PC-9 (cell line): ENCODE measurements around the gene ZNF630. TPM values are rescaled to one million over a fixed set of nuclear protein-coding genes. Genes with fewer than 3 reads are reported as not detected.
A peak's percentile ranks its signal among the peaks of the same experiment; 100 is the strongest.
"Not testable (repeated sequence)": the region's sequence is repeated elsewhere in the genome, so short reads cannot be mapped to it uniquely, and the experiment has no call there.

ENCODE experiments used
- BruUV-seq: library from RNA; stranded (reverse); fragments of 400-500 nt; replicated peaks from 2 replicates; lab custom pipeline; 2021; lab: Mats Ljungman, UMichigan
- CTCF ChIA-PET: fragments of 300-600 bp; sonication (Branson Sonifier 250); formaldehyde crosslinking; loops from one replicate; lab custom pipeline; 2022; ENCODE audit warnings: antibody characterized with exemption; lab: Charles Lee
- POLR2A ChIA-PET: fragments of 300-600 bp; sonication (Branson Sonifier 250); formaldehyde crosslinking; loops from one replicate; lab custom pipeline; 2022; ENCODE audit warnings: antibody characterized with exemption; ENCODE audit not compliant: unreplicated experiment; lab: Charles Lee
- DNase-seq, 2 experiments: peaks; one replicate each; pipeline versions ENCODE4 v3.0.0 to v3.0.0-alpha.2; 2015 to 2022; ENCODE audit warnings: mixed read lengths in 1 of 2
- H2AFZ ChIP-seq: fragments of 200-600 bp; sonication (generic); 2 replicates; pipeline ENCODE4 v1.8.1; 2017; ENCODE audit warnings: antibody characterized with exemption
- H3F3A ChIP-seq: fragments of 200-600 bp; sonication (generic); 2 replicates; pipeline ENCODE4 v1.8.1; 2017; ENCODE audit warnings: antibody characterized with exemption, mild to moderate bottlenecking, low read depth; ENCODE audit not compliant: insufficient read depth
- H3K27ac ChIP-seq: fragments of 200-600 bp; sonication (generic); 2 replicates; pipeline ENCODE4 v1.6.1; 2016; ENCODE audit warnings: mixed run types
- H3K27me3 ChIP-seq: fragments of 200-600 bp; sonication (generic); 2 replicates; pipeline ENCODE4 v1.6.1; 2016; ENCODE audit warnings: low read depth, mixed run types; ENCODE audit not compliant: insufficient read depth
- H3K36me3 ChIP-seq: fragments of 200-600 bp; sonication (generic); 2 replicates; pipeline ENCODE4 v1.6.1; 2016; ENCODE audit warnings: low read depth, mixed run types
- H3K4me1 ChIP-seq: fragments of 200-600 bp; sonication (generic); replicated peaks from 2 replicates; pipeline ENCODE4 v1.6.1; 2016; ENCODE audit warnings: mixed run types; ENCODE audit not compliant: insufficient read depth
- H3K4me2 ChIP-seq: fragments of 200-600 bp; sonication (generic); 2 replicates; pipeline ENCODE4 v1.6.1; 2017; ENCODE audit warnings: mixed run types
- H3K4me3 ChIP-seq: fragments of 200-600 bp; sonication (generic); 2 replicates; pipeline ENCODE4 v1.6.1; 2016; ENCODE audit warnings: mixed run types
- H3K79me2 ChIP-seq: fragments of 200-600 bp; sonication (generic); 2 replicates; pipeline ENCODE4 v1.6.1; 2017; ENCODE audit warnings: low read depth, mixed run types
- H3K9me2 ChIP-seq: fragments of 200-600 bp; sonication (generic); 2 replicates; pipeline ENCODE4 v1.8.1; 2017; ENCODE audit warnings: mild to moderate bottlenecking; ENCODE audit not compliant: insufficient read depth
- H3K9me3 ChIP-seq: fragments of 200-600 bp; sonication (generic); 2 replicates; pipeline ENCODE4 v1.8.1; 2016; ENCODE audit warnings: low read depth; ENCODE audit not compliant: insufficient read depth
- H4K20me1 ChIP-seq: fragments of 200-600 bp; sonication (generic); 2 replicates; pipeline ENCODE4 v1.8.1; 2017; ENCODE audit not compliant: insufficient read depth
- EZH2 ChIP-seq: fragments of 200-600 bp; sonication (generic); IDR thresholded peaks from 2 replicates; pipeline ENCODE4 v1.8.0; 2017; ENCODE audit warnings: antibody characterized with exemption, low read depth
- intact Hi-C: fragments of 100-400 bp; cut with micrococcal nuclease; formaldehyde crosslinking; loops from one replicate; pipeline ENCODE4 v1.10.0; 2022; ENCODE audit not compliant: unreplicated experiment
- total RNA-seq: library from RNA; stranded (reverse); gene quantifications from 2 replicates; pipeline ENCODE4 v1.2.3, GENCODE V29; 2021
- TF ChIP-seq, protein P1 (sequence below): fragments of 200-600 bp; sonication (generic); conservative IDR thresholded peaks from 2 replicates; pipeline ENCODE4 v1.6.1; 2017; ENCODE audit warnings: mixed run types, antibody characterized with exemption, mild to moderate bottlenecking, moderate library complexity

The ZNF630 gene
- total RNA-seq, 1 experiment from 2014 or later = 3.0 TPM

- TF ChIP-seq, protein P1, sequence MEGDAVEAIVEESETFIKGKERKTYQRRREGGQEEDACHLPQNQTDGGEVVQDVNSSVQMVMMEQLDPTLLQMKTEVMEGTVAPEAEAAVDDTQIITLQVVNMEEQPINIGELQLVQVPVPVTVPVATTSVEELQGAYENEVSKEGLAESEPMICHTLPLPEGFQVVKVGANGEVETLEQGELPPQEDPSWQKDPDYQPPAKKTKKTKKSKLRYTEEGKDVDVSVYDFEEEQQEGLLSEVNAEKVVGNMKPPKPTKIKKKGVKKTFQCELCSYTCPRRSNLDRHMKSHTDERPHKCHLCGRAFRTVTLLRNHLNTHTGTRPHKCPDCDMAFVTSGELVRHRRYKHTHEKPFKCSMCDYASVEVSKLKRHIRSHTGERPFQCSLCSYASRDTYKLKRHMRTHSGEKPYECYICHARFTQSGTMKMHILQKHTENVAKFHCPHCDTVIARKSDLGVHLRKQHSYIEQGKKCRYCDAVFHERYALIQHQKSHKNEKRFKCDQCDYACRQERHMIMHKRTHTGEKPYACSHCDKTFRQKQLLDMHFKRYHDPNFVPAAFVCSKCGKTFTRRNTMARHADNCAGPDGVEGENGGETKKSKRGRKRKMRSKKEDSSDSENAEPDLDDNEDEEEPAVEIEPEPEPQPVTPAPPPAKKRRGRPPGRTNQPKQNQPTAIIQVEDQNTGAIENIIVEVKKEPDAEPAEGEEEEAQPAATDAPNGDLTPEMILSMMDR = no peak
- no peak for TF ChIP-seq EZH2
- Histone ChIP-seq H3F3A (no peaks in the 10 kb centered on the region), H3K9me3 (no peaks in the 10 kb centered on the region), H3K4me2 (no peak overlapping the region), H3K27ac (no peak overlapping the region), H2AFZ (no peak overlapping the region), H3K79me2 (no peaks in the 10 kb centered on the region), H3K4me1 (no peaks in the 10 kb centered on the region), H4K20me1 (no peaks in the 10 kb centered on the region), H3K4me3 (no peak overlapping the region), H3K9me2 (no peaks in the 10 kb centered on the region), H3K36me3 (no peaks in the 10 kb centered on the region), H3K27me3 (no peaks in the 10 kb centered on the region)
- DNase-seq = no peak
- CTCF ChIA-PET = no interaction called here
- intact Hi-C loops = loop anchor here (5.0 to 10.0 kb wide), 2 partner anchors 185 to 358 kb away; partner anchors contain the start of gene ZNF81
- no TSS peak for BruUV-seq
- POLR2A ChIA-PET = no interaction called here
These were observed 48.7 kb downstream of the ZNF630 start for GRCh38 chrX:48022738-48023137.

- CTCF ChIA-PET = no interaction called here
- no peaks in the 10 kb centered on the region for H4K20me1 ChIP-seq
- no TSS peak for BruUV-seq
- POLR2A ChIA-PET = no interaction called here
- TF ChIP-seq, protein P1 = no peak
- no peak for TF ChIP-seq EZH2
- H3K27me3 ChIP-seq = no peaks in the 10 kb centered on the region
- H3K79me2 ChIP-seq = no peaks in the 10 kb centered on the region
- intact Hi-C loops = loop anchor here (5.0 to 10.0 kb wide), 2 partner anchors 185 to 357 kb away; partner anchors contain the start of gene ZNF81
- H3K9me3 ChIP-seq = no peaks in the 10 kb centered on the region
- H3K36me3 ChIP-seq = no peaks in the 10 kb centered on the region
- H3K9me2 ChIP-seq = no peaks in the 10 kb centered on the region
- H3K4me3 ChIP-seq = no peak overlapping the region
- H3K4me1 ChIP-seq = no peaks in the 10 kb centered on the region
- no peak overlapping the region for H2AFZ ChIP-seq
- H3F3A ChIP-seq = no peaks in the 10 kb centered on the region
- no peak overlapping the region for H3K27ac ChIP-seq
- no peak overlapping the region for H3K4me2 ChIP-seq
- no peak for DNase-seq
These were observed 49.3 kb downstream of the ZNF630 start for GRCh38 chrX:48022100-48022499.

- peak; percentile 43 to 53 for DNase-seq
- Histone ChIP-seq H3K4me2 (peak overlapping the region; percentile 55), H3K27ac (peak overlapping the region; percentile 50; the same call in 1 of the 2 replicates), H3K9me2 (no peaks in the 10 kb centered on the region), H2AFZ (peak overlapping the region; percentile 90), H3K4me3 (peak overlapping the region; percentile 59), H3K4me1 (no peaks in the 10 kb centered on the region), H3K36me3 (no peaks in the 10 kb centered on the region), H4K20me1 (no peaks in the 10 kb centered on the region), H3K27me3 (no peaks in the 10 kb centered on the region), H3K79me2 (no peaks in the 10 kb centered on the region), H3F3A (no peaks in the 10 kb centered on the region), H3K9me3 (no peaks in the 10 kb centered on the region)
- no TSS peak for BruUV-seq
- TF ChIP-seq, protein P1 = no peak
- no peak for TF ChIP-seq EZH2
- POLR2A ChIA-PET = no interaction called here
- intact Hi-C loops = loop anchor here (5.0 to 10.0 kb wide), 2 partner anchors 184 to 356 kb away; partner anchors contain the start of gene ZNF81
- CTCF ChIA-PET = interaction anchor here (0.5 kb wide), 1 partner anchor 638 kb away, joined by 9 read pairs; no protein-coding TSS in a partner anchor
These were observed 50.2 kb downstream of the ZNF630 start for GRCh38 chrX:48021026-48021900.

GRCh38 chrX:48020472-48020871, 51.0 kb downstream of the ZNF630 start:
- BruUV-seq, DNase-seq, H3K9me3 ChIP-seq, H3K4me1 ChIP-seq, H4K20me1 ChIP-seq, CTCF ChIA-PET, H3K27ac ChIP-seq, H2AFZ ChIP-seq, H3K9me2 ChIP-seq, H3K4me3 ChIP-seq, H3K27me3 ChIP-seq, POLR2A ChIA-PET, H3F3A ChIP-seq, H3K36me3 ChIP-seq, H3K79me2 ChIP-seq: not testable (repeated sequence)
- intact Hi-C loops = loop anchor here (5.0 to 10.0 kb wide), 2 partner anchors 183 to 356 kb away; partner anchors contain the start of gene ZNF81
- H3K4me2 ChIP-seq = peak overlapping the region; percentile 55; the same call in 1 of the 2 replicates

DNA sequence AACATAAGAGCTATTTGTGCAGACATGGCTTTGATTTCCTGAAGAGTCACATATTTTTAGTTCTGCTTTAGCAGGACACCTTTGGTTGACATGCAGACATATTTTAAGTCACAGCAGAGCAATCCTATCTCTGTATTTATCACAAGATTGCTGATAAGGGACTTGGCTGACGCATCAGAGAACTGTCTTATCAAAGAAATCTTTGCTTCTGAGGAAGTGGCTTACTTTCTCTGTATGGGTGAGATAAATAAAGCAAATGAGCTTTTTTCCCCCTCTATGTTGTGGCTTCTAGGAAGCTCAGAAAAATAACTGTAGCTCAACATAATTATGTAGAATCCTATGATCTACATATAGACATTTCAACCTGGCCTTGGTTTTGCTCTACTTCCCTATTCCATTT, 51.5 kb downstream of the ZNF630 start:
- H3K36me3 ChIP-seq, H4K20me1 ChIP-seq, H3K4me3 ChIP-seq, H2AFZ ChIP-seq, H3F3A ChIP-seq, POLR2A ChIA-PET, H3K27ac ChIP-seq, DNase-seq, H3K9me2 ChIP-seq, H3K27me3 ChIP-seq, CTCF ChIA-PET, H3K79me2 ChIP-seq, BruUV-seq, H3K4me2 ChIP-seq, H3K4me1 ChIP-seq, H3K9me3 ChIP-seq: not testable (repeated sequence)
- intact Hi-C loops = loop anchor here (5.0 to 10.0 kb wide), 2 partner anchors 183 to 355 kb away; partner anchors contain the start of gene ZNF81
